Heart left ventricle (tissue), 16 donors: ENCODE results near the gene NUP50. TPM values are rescaled to one million over a fixed set of nuclear protein-coding genes. Genes with fewer than 3 reads are reported as not detected.

ENCODE experiments used
- ATAC-seq, 4 donors: fragments of 200-7000 bp; cut with Tn5 transposase; one replicate each; pipeline ENCODE4 v1.9.1; 2020 to 2022; ENCODE audit warnings: moderate library complexity in 4 of 4, mild to moderate bottlenecking in 3 of 4, moderate number of reproducible peaks in 1 of 4
- DNase-seq, 5 donors: peaks; one replicate each; pipeline ENCODE4 v3.0.0-alpha.2; 2020
- H3K27ac ChIP-seq, 12 donors: fragments of 200-600 bp; sonication (generic) in 4 of 12; one replicate each; pipeline versions ENCODE4 v1.5.0 to v1.8.0; 2016 to 2022; ENCODE audit warnings: mild to moderate bottlenecking in 2 of 12
- H3K27me3 ChIP-seq, 9 donors: fragments of 200-600 bp; sonication (generic) in 2 of 9; one replicate each; pipeline versions ENCODE4 v1.5.1 to v1.8.0; 2016 to 2022; ENCODE audit warnings: mild to moderate bottlenecking in 3 of 9
- H3K36me3 ChIP-seq, 9 donors: fragments of 200-600 bp; sonication (generic) in 2 of 9; one replicate each; pipeline versions ENCODE4 v1.5.0 to v1.8.0; 2018 to 2022; ENCODE audit warnings: mild to moderate bottlenecking in 2 of 9
- H3K4me1 ChIP-seq, 12 donors: fragments of 200-600 bp; sonication (generic) in 4 of 12; one replicate each; pipeline versions ENCODE4 v1.5.0 to v1.8.0; 2016 to 2022; ENCODE audit warnings: mild to moderate bottlenecking in 3 of 12
- H3K4me3 ChIP-seq, 12 donors: fragments of 200-600 bp; sonication (generic) in 4 of 12; one replicate each; pipeline versions ENCODE4 v1.5.0 to v1.8.0; 2017 to 2022; ENCODE audit warnings: mild to moderate bottlenecking in 9 of 12, moderate library complexity in 4 of 12
- H3K9me3 ChIP-seq, 12 donors: fragments of 200-600 bp; sonication (generic) in 4 of 12; one replicate each; pipeline versions ENCODE4 v1.5.0 to v1.8.0; 2016 to 2022; ENCODE audit warnings: mild to moderate bottlenecking in 1 of 12
- CTCF ChIP-seq, 12 donors: fragments of 200-600 bp; sonication (generic) in 4 of 12; IDR thresholded peaks; one replicate each; pipeline versions ENCODE4 v1.5.0 to v1.8.0; 2018 to 2022; ENCODE audit warnings: antibody characterized with exemption in 12 of 12, mild to moderate bottlenecking in 5 of 12
- POLR2A ChIP-seq, 2 donors: fragments of 450-650 bp; IDR thresholded peaks; one replicate each; pipeline ENCODE4 v1.6.1; 2017; ENCODE audit warnings: antibody characterized with exemption in 2 of 2, mild to moderate bottlenecking in 2 of 2, moderate library complexity in 2 of 2
- WGBS, 4 donors: extraction: QIAGEN DNeasy Blood & Tissue Kit in 2 of 4; methylation state at CpG; one replicate each; pipeline versions ENCODE4 v1.1.5 to v1.1.7; 2013 to 2018; 5-methylcytosine and 5-hydroxymethylcytosine counted together
- intact Hi-C, 10 donors: fragments of 100-400 bp; cut with DNase I; formaldehyde crosslinking; loops; one replicate each; pipeline versions ENCODE4 v1.11.1 to v1.14.2; 2022
- polyA plus RNA-seq, 2 donors: library from polyadenylated mRNA; stranded (reverse); fragments of 200-250 nt; gene quantifications; one replicate each; pipeline ENCODE4 v1.2.3, GENCODE V29; 2013
- total RNA-seq, 9 donors: library from RNA; depleted of rRNA in 2 of 9; stranded (reverse); fragments of >200 nt in 2 of 9; fragmentation: NEBNext Ultra II Directional in 3 of 9; extraction: Animal tissue kit (Norgen Biotek cat#: 25700) in 3 of 9; gene quantifications; one replicate each; pipeline versions ENCODE4 v1.1.0 to v1.2.4, GENCODE V29; 2016 to 2023
- donor health status: ischemic (EF 13 %, LVEDD 7.1; RV severe dilation, severe dysfunction).
- donor health status: healthy with polysubstance abuse.
- donor health status: DM: no; HTN: yes; CAD: no.
- donor health status: DM: no; HTN: no; CAD: no.
- donor health status: ischemic (EF 25% LVEDD 6.9; RV normal size, moderate dysfunction).
- donor health status: ischemic (EF 25% LVEDD 5.7; RV mildly dilated, moderate dysfunction).
- donor health status: healthy.
- donor health status: DM: yes; HTN: yes; CAD: no.
- donor health status: ischemic (EF 35%, LVEDD 5.7; RV mildly dilated, moderate dysfunction).
- donor health status: nonischemic (EF 11% LVEDD 7.7; RV severe dilation, severe dysfunction).
- donor health status: DM: yes; HTN: yes; CAD: no.
- donor health status: PGD.
- donor health status: ischemic (EF 29% LVEDD 5.4; RV normal size, mild dysfunction).
- donor health status: nonischemic (EF 23%, LVEDD 6.1; RV moderate dilation, normal function).

The NUP50 gene
- total and polyA plus RNA-seq, 11 donors: 5.8 to 42.6 (median 14.1) TPM

- ATAC-seq (no peak), DNase-seq (no peak)
- Histone ChIP-seq H3K36me3 (peaks cover 0 to 12% (median 2%) of the 10 kb centered on the region in 9 donors), H3K4me3 (no peak overlapping the region), H3K9me3 (peaks cover 0 to 27% (median 6%) of the 10 kb centered on the region in 12 donors), H3K4me1 (no peaks in the 10 kb centered on the region), H3K27me3 (no peaks in the 10 kb centered on the region), H3K27ac (no peak overlapping the region)
- intact Hi-C loops: no loop called here
- TF ChIP-seq CTCF (IDR thresholded peaks at IDR 0.05) (no peak), POLR2A (IDR thresholded peaks at IDR 0.05) (no peak)
- 91 to 96% (median 94%) methylated on average over 6 of the region's 6 CpGs for WGBS, 4 donors
Measured at GRCh38 chr22:45139693-45140092, 24.0 kb upstream of the NUP50 start.

- Histone ChIP-seq H3K36me3 (no peaks in the 10 kb centered on the region), H3K4me1 (no peaks in the 10 kb centered on the region), H3K27me3 (no peaks in the 10 kb centered on the region), H3K27ac (no peak overlapping the region), H3K4me3 (no peak overlapping the region), H3K9me3 (peaks cover 0 to 23% (median 3%) of the 10 kb centered on the region in 12 donors)
- 84 to 91% (median 86%) methylated on average over 15 of the region's 15 CpGs for WGBS, 4 donors
- no peak for DNase-seq
- TF ChIP-seq POLR2A (IDR thresholded peaks at IDR 0.05) (no peak), CTCF (IDR thresholded peaks at IDR 0.05) (no peak)
- intact Hi-C loops: no loop called here
- ATAC-seq: no peak
Measured at GRCh38 chr22:45142376-45142775, 21.3 kb upstream of the NUP50 start.

- no peak overlapping the region for H3K4me3 ChIP-seq
- peaks cover 0 to 23% (median 3%) of the 10 kb centered on the region in 12 donors for H3K9me3 ChIP-seq
- no peak for TF ChIP-seq CTCF (IDR thresholded peaks at IDR 0.05)
- TF ChIP-seq POLR2A (IDR thresholded peaks at IDR 0.05): no peak
- H3K27me3 ChIP-seq: no peaks in the 10 kb centered on the region
- 61 to 72% (median 64%) methylated on average over 1 of the region's 1 CpG for WGBS, 4 donors
- DNase-seq: no peak
- no peak for ATAC-seq
- intact Hi-C loops: no loop called here
- peaks cover 0 to 7% (median 0%) of the 10 kb centered on the region in 9 donors for H3K36me3 ChIP-seq
- H3K4me1 ChIP-seq: no peaks in the 10 kb centered on the region
- no peak overlapping the region for H3K27ac ChIP-seq
Measured at GRCh38 chr22:45144916-45145315, 18.8 kb upstream of the NUP50 start.

DNA sequence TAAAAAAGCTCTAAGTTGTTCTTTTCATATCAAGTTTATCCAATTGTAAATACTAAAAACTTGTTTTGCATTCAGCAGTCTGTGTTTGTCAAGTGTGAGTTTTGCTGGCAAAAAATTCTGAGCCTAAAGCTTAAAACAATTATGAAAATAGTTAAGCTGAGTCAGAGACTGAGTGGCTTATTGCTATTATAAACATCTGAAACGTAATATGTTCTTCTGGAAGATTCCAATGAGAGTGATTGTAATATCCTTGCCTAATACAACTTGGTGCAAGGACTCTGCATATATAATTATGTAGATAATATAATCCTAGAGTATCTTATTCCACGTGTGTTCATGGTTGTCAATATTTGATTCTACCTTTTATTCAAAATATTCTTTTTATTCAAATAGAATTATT, 14.1 kb upstream of the NUP50 start:
- ATAC-seq: no peak

More for the DNA sequence above, 14.1 kb upstream of the NUP50 start:
- H3K27me3 ChIP-seq: no peaks in the 10 kb centered on the region
- no peak overlapping the region for H3K27ac ChIP-seq
- H3K36me3 ChIP-seq: peaks cover 0 to 21% (median 4%) of the 10 kb centered on the region in 9 donors
- no peaks in the 10 kb centered on the region for H3K4me1 ChIP-seq
- 88 to 95% (median 94%) methylated on average over 2 of the region's 2 CpGs for WGBS, 4 donors
- no peak for DNase-seq
- no peak overlapping the region for H3K4me3 ChIP-seq
- peaks cover 0 to 1% (median 0%) of the 10 kb centered on the region in 12 donors for H3K9me3 ChIP-seq
- intact Hi-C loops: no loop called here
- TF ChIP-seq POLR2A (IDR thresholded peaks at IDR 0.05) (no peak), CTCF (IDR thresholded peaks at IDR 0.05) (no peak)
